ENCODE measurements around the gene FBLIM1.

DNA sequence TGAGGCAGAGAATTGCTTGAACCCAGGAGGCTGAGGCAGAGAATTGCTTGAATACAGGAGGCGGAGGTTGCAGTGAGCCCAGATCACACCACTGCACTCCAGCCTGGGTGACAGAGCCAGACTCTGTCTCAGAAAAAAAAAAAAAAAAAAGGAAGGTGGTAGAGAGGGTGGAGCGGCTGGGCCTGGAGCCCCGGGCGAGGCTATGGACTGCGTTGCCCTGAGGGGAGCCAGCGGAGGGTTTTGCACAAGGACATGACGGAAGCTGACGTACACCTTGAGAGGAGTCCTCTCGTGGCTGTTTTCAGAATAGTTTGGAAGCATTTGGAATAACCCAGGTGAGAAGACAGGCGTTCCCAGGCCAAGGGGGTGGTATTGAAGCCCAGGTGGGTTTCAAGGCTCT lies 6.9 kb upstream of the FBLIM1 start:
- TF ChIP-seq, protein P1, sequence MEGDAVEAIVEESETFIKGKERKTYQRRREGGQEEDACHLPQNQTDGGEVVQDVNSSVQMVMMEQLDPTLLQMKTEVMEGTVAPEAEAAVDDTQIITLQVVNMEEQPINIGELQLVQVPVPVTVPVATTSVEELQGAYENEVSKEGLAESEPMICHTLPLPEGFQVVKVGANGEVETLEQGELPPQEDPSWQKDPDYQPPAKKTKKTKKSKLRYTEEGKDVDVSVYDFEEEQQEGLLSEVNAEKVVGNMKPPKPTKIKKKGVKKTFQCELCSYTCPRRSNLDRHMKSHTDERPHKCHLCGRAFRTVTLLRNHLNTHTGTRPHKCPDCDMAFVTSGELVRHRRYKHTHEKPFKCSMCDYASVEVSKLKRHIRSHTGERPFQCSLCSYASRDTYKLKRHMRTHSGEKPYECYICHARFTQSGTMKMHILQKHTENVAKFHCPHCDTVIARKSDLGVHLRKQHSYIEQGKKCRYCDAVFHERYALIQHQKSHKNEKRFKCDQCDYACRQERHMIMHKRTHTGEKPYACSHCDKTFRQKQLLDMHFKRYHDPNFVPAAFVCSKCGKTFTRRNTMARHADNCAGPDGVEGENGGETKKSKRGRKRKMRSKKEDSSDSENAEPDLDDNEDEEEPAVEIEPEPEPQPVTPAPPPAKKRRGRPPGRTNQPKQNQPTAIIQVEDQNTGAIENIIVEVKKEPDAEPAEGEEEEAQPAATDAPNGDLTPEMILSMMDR (IDR thresholded peaks at IDR 0.05), result no peak
- no peak for TF ChIP-seq POLR2A (IDR thresholded peaks at IDR 0.05)

Measured in Peyer's patch (tissue), 4 donors.